ENCODE results near the gene TMEM259.

GRCh38 chr19:990119-990571 is 30.8 kb downstream of the TMEM259 start:
- TF ChIP-seq CTCF (IDR thresholded peaks at IDR 0.05 in 2 of 3, conservative IDR thresholded peaks at IDR 0.05 in 1 of 3; ENCODE audit: borderline replicate concordance in 1 of 3, insufficient read depth in 1 of 3, low read depth in 2 of 3, low read length in 2 of 3) (no peak), MAX (IDR thresholded peaks at IDR 0.05) (no peak), EZH2 (IDR thresholded peaks at IDR 0.05) (no peak), CBX3 (IDR thresholded peaks at IDR 0.05; ENCODE audit: low read depth) (no peak), RAD21 (IDR thresholded peaks at IDR 0.05; ENCODE audit: low read depth) (no peak)

All from HCT116 (cell line).